GM12878 (cell line): ENCODE data around the gene INPP5D.

Experiments used
- CBX5 ChIP-seq: sonication (generic); IDR thresholded peaks from 2 replicates; pipeline ENCODE4 v1.6.1; 2016; ENCODE audit warnings: low read depth, moderate library complexity, mild to moderate bottlenecking, inconsistent platforms
- DPF2 ChIP-seq: fragments of 450-650 bp; IDR thresholded peaks from 2 replicates; pipeline ENCODE4 v1.6.1; 2017; ENCODE audit warnings: mild to moderate bottlenecking
- KAT2A ChIP-seq: conservative IDR thresholded peaks from 2 replicates; pipeline ENCODE4 v1.6.1; 2011; ENCODE audit warnings: low read depth, low read length; ENCODE audit not compliant: control insufficient read depth
- TF ChIP-seq, protein P1 (sequence below), 3 experiments: IDR thresholded peaks in 2 of 3; conservative IDR thresholded peaks in 1 of 3; 2 replicates each; pipeline ENCODE4 v1.5.1; 2011; ENCODE audit warnings: low read depth in 3 of 3, low read length in 3 of 3, mild to moderate bottlenecking in 3 of 3, control low read depth in 2 of 3, moderate library complexity in 2 of 3, inconsistent platforms in 1 of 3, mixed read lengths in 1 of 3; ENCODE audit not compliant: control insufficient read depth in 2 of 3, insufficient read depth in 1 of 3; ENCODE audit errors: extremely low read depth in 1 of 3

DNA sequence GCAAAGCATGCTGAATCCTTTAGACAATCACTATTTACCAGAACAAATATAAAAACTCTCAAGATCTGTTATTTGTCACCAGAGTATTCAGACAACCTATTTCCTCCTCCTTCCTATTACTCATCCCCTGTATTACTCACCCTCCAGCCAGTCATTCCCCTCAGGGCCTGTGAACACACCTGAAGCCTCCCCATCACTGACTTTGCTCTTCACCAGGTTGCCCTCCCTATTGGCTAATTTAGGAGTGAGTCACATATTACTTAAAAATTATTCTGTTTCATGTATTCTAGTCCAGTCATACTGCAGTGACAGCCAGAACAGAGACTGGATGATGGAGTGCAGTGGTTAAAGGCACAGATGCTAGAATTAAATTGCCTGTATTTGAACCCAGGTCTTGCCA is 187.6 kb downstream of the INPP5D start:
- TF ChIP-seq CBX5 (no peak), KAT2A (no peak), DPF2 (no peak)
- TF ChIP-seq, protein P1, sequence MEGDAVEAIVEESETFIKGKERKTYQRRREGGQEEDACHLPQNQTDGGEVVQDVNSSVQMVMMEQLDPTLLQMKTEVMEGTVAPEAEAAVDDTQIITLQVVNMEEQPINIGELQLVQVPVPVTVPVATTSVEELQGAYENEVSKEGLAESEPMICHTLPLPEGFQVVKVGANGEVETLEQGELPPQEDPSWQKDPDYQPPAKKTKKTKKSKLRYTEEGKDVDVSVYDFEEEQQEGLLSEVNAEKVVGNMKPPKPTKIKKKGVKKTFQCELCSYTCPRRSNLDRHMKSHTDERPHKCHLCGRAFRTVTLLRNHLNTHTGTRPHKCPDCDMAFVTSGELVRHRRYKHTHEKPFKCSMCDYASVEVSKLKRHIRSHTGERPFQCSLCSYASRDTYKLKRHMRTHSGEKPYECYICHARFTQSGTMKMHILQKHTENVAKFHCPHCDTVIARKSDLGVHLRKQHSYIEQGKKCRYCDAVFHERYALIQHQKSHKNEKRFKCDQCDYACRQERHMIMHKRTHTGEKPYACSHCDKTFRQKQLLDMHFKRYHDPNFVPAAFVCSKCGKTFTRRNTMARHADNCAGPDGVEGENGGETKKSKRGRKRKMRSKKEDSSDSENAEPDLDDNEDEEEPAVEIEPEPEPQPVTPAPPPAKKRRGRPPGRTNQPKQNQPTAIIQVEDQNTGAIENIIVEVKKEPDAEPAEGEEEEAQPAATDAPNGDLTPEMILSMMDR (IDR thresholded peaks at IDR 0.05 in 2 of 3, conservative IDR thresholded peaks at IDR 0.05 in 1 of 3; ENCODE audit: control insufficient read depth in 2 of 3, extremely low read depth in 1 of 3, insufficient read depth in 1 of 3, low read depth in 3 of 3, low read length in 3 of 3): no peak
